Activated T-cell treated with anti-CD3 and anti-CD28 coated beads for 4 hours (primary cell): ENCODE data around the gene CAT.

Source experiments
- DNase-seq: peaks from one replicate; pipeline ENCODE4 v3.0.0-alpha.2; 2020

The CAT gene

GRCh38 chr11:34461215-34461614 lies 22.5 kb downstream of the CAT start:
- DNase-seq = no peak

DNA sequence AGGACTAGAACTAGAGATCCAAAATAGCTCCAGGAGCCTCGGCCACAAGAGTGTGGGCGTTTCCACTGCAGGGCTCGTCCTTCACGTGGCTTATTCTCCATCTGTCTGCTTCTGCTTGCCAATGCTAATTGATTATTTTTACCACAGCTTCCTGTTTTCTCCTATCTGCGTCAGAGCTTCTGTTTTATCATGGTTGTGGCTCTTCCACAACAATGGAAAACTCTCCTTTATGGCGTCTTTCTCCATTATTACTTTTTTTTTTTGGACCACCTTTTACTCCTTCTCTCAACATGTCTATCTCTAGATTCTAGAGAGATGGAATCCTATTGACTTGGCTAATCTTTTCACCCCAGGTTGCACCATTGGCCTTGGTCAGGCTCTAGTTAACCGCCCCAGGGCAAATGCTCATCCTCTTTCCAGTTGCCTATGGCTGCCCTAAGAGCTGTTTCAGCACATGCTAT lies 25.9 kb downstream of the CAT start:
- DNase-seq = no peak

- DNase-seq = no peak
These were observed 28.2 kb downstream of the CAT start for GRCh38 chr11:34466802-34467488.

DNA sequence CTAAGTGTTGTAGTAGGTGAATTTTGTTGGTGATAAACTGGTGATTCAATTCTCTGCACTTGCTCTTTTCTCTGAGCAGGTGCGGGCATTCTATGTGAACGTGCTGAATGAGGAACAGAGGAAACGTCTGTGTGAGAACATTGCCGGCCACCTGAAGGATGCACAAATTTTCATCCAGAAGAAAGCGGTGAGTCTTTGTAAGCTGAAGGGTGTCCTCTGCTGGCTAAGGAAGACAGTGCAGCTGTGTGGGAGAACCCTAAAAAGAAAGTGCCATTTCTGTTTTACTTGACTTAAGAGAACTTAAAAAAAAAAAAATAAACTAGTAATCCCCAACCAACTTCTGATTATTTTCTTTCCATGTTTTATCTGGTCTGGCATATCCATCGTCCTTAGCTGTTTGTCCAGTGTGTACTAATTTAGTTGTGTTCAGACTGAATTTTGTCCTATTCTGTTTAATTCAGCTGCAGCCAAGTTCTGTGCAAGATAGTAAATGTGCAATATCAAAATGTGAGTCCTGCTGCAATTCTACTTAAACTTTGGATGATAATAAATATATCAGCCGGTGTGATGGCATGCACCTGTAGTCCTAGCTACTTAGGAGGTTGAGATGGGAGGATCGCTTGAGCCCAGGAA lies 29.6 kb downstream of the CAT start:
- DNase-seq = peak; percentile 4

- no peak for DNase-seq
These were observed 35.0 kb downstream of the CAT start for GRCh38 chr11:34473603-34474169.

DNA sequence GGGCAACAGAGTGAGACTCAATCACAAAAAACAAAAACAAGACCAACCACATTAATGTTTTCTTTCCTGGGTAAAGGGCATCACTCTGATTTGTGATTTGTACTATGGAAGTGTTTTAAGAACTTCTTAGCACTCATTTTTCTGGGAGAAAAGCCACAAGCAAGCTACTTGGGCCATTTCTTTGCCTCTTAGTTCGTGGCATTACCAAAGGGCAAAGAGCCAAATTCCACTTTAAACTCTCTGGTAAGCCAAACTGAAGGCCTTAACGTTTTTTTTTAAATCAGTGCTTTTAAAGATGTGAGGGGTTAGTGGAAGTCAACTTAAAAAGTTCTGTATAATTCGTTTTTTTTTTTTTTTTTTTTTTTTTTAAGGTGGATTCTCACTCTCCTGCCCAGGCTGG lies 36.9 kb downstream of the CAT start:
- DNase-seq = no peak

GRCh38 chr11:34476849-34477248 lies 38.1 kb downstream of the CAT start:
- DNase-seq = no peak

GRCh38 chr11:34478845-34479663 lies 40.3 kb downstream of the CAT start:
- no peak for DNase-seq

DNA sequence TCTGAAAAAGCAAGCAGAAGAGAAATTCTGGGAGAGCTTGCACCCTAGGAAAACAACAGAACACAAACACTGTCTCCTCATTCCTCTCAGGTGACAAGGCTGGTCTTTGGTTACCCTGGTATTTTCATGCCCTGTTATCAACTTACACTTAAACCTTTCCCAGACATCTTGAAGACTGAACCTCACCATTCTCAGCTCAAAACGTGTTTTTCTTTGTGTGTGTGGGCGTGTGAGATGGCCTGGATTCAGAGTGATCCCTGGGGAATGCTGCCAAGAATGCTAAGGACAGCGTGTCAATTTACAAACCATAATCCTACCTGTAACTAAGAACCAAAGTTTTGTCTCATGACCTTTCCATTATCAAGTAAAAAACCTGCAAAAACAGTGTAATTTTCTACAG lies 41.6 kb downstream of the CAT start:
- DNase-seq = no peak

GRCh38 chr11:34481307-34481706 lies 42.6 kb downstream of the CAT start:
- no peak for DNase-seq

- DNase-seq = no peak
These were observed 44.6 kb downstream of the CAT start for GRCh38 chr11:34483106-34483874.

- no peak for DNase-seq
These were observed 48.7 kb downstream of the CAT start for GRCh38 chr11:34487430-34487829.

GRCh38 chr11:34488855-34489557 lies 50.3 kb downstream of the CAT start:
- no peak for DNase-seq

GRCh38 chr11:34490304-34490703 lies 51.6 kb downstream of the CAT start:
- DNase-seq = no peak

GRCh38 chr11:34492806-34493414 lies 54.2 kb downstream of the CAT start:
- peak; percentile 14 for DNase-seq

GRCh38 chr11:34493468-34493867 lies 54.7 kb downstream of the CAT start:
- no peak for DNase-seq

GRCh38 chr11:34493926-34494595 lies 55.3 kb downstream of the CAT start:
- DNase-seq = no peak

GRCh38 chr11:34495239-34495723 lies 56.5 kb downstream of the CAT start:
- DNase-seq = no peak

DNA sequence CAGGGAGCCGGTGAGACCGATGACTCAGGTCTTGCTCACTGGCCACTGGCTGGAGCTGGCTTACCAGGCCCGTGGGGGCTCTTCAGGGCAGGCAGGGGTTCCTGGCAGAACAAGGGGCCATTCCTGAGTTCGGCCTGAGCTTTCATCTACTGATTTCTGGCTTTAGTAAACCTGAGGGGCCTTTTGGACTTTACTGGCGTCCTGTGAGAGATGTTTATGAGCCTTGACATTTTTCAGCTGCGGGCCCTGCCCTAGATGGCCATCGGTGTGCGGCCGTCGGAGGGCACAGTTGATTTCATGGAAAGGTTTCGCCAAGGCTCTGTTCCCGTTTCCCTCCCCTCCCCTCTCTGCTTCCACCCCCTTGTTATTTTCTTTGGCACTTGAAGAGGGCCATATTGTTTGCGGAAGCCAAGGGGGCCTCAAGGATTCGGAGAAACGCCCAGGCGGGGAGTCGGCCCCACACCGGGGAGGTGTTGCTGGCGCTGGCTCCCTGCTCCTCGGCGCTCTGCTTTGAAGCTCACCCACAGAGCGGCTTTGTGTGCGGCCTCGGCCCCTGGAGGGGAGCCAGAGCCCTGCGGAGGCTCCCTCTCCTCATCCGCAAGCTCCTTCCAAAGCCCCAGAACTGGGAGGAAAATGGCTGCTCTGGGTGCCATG lies 57.1 kb downstream of the CAT start:
- DNase-seq = no peak
